Measurements from ENCODE around the gene FGF1.
A peak's percentile ranks its signal among the peaks of the same experiment; 100 is the strongest.

- TF ChIP-seq, protein P1, sequence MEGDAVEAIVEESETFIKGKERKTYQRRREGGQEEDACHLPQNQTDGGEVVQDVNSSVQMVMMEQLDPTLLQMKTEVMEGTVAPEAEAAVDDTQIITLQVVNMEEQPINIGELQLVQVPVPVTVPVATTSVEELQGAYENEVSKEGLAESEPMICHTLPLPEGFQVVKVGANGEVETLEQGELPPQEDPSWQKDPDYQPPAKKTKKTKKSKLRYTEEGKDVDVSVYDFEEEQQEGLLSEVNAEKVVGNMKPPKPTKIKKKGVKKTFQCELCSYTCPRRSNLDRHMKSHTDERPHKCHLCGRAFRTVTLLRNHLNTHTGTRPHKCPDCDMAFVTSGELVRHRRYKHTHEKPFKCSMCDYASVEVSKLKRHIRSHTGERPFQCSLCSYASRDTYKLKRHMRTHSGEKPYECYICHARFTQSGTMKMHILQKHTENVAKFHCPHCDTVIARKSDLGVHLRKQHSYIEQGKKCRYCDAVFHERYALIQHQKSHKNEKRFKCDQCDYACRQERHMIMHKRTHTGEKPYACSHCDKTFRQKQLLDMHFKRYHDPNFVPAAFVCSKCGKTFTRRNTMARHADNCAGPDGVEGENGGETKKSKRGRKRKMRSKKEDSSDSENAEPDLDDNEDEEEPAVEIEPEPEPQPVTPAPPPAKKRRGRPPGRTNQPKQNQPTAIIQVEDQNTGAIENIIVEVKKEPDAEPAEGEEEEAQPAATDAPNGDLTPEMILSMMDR (IDR thresholded peaks at IDR 0.05 in 8 of 11, conservative IDR thresholded peaks at IDR 0.05 in 3 of 11), result peak in 9 of 11 experiments; percentile 32 to 71 (median 46)
- TF ChIP-seq POLR2AphosphoS5 (IDR thresholded peaks at IDR 0.05) (no peak), POLR2A (IDR thresholded peaks at IDR 0.05) (no peak)
Observed at GRCh38 chr5:142717582-142718215, 31.8 kb upstream of the FGF1 start.
